Heart right ventricle (tissue), 16 donors: ENCODE measurements around the gene TEX55. TPM values are rescaled to one million over a fixed set of nuclear protein-coding genes. Genes with fewer than 3 reads are reported as not detected.

ENCODE experiments used
- ATAC-seq, 8 donors: fragments of 200-7000 bp; cut with Tn5 transposase; one replicate each; pipeline ENCODE4 v1.9.1; 2020; ENCODE audit warnings: mild to moderate bottlenecking in 8 of 8, moderate library complexity in 8 of 8, moderate number of reproducible peaks in 1 of 8
- DNase-seq, 2 donors: peaks; one replicate each; pipeline ENCODE4 v3.0.0-alpha.2; 2020
- H3K27ac ChIP-seq, 10 donors: fragments of 200-600 bp; sonication (generic) in 2 of 10; one replicate each; pipeline versions ENCODE4 v1.5.0 to v1.8.0; 2020 to 2022; ENCODE audit warnings: mild to moderate bottlenecking in 3 of 10
- H3K27me3 ChIP-seq, 7 donors: fragments of 200-600 bp; one replicate each; pipeline ENCODE4 v1.8.0; 2021 to 2022; ENCODE audit warnings: mild to moderate bottlenecking in 2 of 7
- H3K36me3 ChIP-seq, 9 donors: fragments of 200-600 bp; sonication (generic) in 1 of 9; one replicate each; pipeline versions ENCODE4 v1.5.0 to v1.8.0; 2020 to 2022; ENCODE audit warnings: mild to moderate bottlenecking in 2 of 9
- H3K4me1 ChIP-seq, 9 donors: fragments of 200-600 bp; sonication (generic) in 1 of 9; one replicate each; pipeline versions ENCODE4 v1.5.0 to v1.8.0; 2020 to 2022; ENCODE audit warnings: mild to moderate bottlenecking in 4 of 9
- H3K4me3 ChIP-seq, 10 donors: fragments of 200-600 bp; sonication (generic) in 2 of 10; one replicate each; pipeline versions ENCODE4 v1.5.0 to v1.8.0; 2020 to 2022; ENCODE audit warnings: mild to moderate bottlenecking in 7 of 10, moderate library complexity in 2 of 10
- H3K9me3 ChIP-seq, 11 donors: fragments of 200-600 bp in 10 of 11; sonication (generic) in 2 of 11; one replicate each; pipeline versions ENCODE4 v1.5.0 to v1.8.0; 2013 to 2022; ENCODE audit warnings: mild to moderate bottlenecking in 2 of 11, control low read depth in 1 of 11, moderate library complexity in 1 of 11
- CTCF ChIP-seq, 9 donors: fragments of 200-600 bp; sonication (generic) in 2 of 9; IDR thresholded peaks; one replicate each; pipeline versions ENCODE4 v1.5.0 to v1.8.0; 2021 to 2022; ENCODE audit warnings: antibody characterized with exemption in 9 of 9, mild to moderate bottlenecking in 5 of 9, moderate library complexity in 1 of 9
- WGBS, 2 donors: extraction: QIAGEN DNeasy Blood & Tissue Kit; methylation state at CpG; one replicate each; pipeline ENCODE4 v1.1.7; 2013; ENCODE audit warnings: inconsistent platforms in 1 of 2; 5-methylcytosine and 5-hydroxymethylcytosine counted together
- intact Hi-C, 10 donors: fragments of 100-400 bp; cut with DNase I; formaldehyde crosslinking; loops; one replicate each; pipeline versions ENCODE4 v1.11.1 to v1.14.2; 2022
- polyA plus RNA-seq, 2 donors: library from polyadenylated mRNA; stranded (reverse); fragments of 200-250 nt; gene quantifications; one replicate each; pipeline ENCODE4 v1.2.3, GENCODE V29; 2013
- total RNA-seq, 10 donors: library from RNA; stranded (reverse); fragmentation: NEBNext Ultra II Directional in 3 of 10; extraction: Animal tissue kit (Norgen Biotek cat#: 25700) in 3 of 10; gene quantifications; one replicate each; pipeline versions ENCODE4 v1.2.1 to v1.2.4, GENCODE V29; 2021 to 2023
- donor health status: Arrhythmogenic right ventricular cardiomyopathy.
- donor health status: ischemic (EF 13 %, LVEDD 7.1; RV severe dilation, severe dysfunction).
- donor health status: healthy with polysubstance abuse.
- donor health status: DM: no; HTN: yes; CAD: no.
- donor health status: DM: no; HTN: no; CAD: no.
- donor health status: ischemic (EF 25% LVEDD 6.9; RV normal size, moderate dysfunction).
- donor health status: ischemic (EF 25% LVEDD 5.7; RV mildly dilated, moderate dysfunction).
- donor health status: healthy.
- donor health status: DM: yes; HTN: yes; CAD: no.
- donor health status: Ischemic cardiomyopathy.
- donor health status: ischemic (EF 35%, LVEDD 5.7; RV mildly dilated, moderate dysfunction).
- donor health status: nonischemic (EF 11% LVEDD 7.7; RV severe dilation, severe dysfunction).
- donor health status: DM: yes; HTN: yes; CAD: no.
- donor health status: PGD.
- donor health status: ischemic (EF 29% LVEDD 5.4; RV normal size, mild dysfunction).
- donor health status: nonischemic (EF 23%, LVEDD 6.1; RV moderate dilation, normal function).

Gene TEX55
- total and polyA plus RNA-seq, 12 donors: not detected

DNA sequence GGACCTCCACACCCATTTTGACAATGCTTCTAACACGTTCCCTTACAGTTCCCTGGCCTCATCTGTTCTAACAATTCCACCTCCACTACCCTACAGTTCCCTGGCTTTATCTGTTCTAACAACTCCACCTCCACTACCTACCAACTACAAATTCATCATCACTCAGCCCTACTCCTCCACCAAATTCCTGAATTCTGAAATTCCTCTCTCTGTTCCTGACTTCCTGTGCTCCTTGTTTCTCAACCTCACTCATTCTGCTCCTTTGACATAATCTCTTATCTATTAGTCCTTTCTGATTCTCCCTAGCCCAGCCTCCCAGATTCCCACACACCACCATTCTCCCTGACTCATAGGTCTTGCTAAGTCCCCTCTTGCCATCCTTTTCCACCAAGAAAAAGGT lies 49.9 kb downstream of the TEX55 start:
- intact Hi-C loops: no loop called here
- ATAC-seq (no peak), DNase-seq (no peak)
- Histone ChIP-seq H3K4me1 (no peaks in the 10 kb centered on the region), H3K36me3 (no peaks in the 10 kb centered on the region), H3K4me3 (no peak overlapping the region), H3K27ac (no peak overlapping the region), H3K9me3 (no peaks in the 10 kb centered on the region), H3K27me3 (no peaks in the 10 kb centered on the region)
- 70 to 85% methylated on average over 1 of the region's 1 CpG for WGBS, 2 donors
- no peak for TF ChIP-seq CTCF (IDR thresholded peaks at IDR 0.05)

Other genes with a start within 250 kb of the TEX55 start
- 1 to 10 TPM in 6 of 10 donors, under 1 TPM in 4; 0.45 to 6.1 (median 1.6) TPM for gene IGSF11, start 111.3 kb upstream of the TEX55 start, total RNA-seq
- gene IGSF11, start 111.3 kb upstream of the TEX55 start, polyA plus RNA-seq: under 1 TPM; 0.29 to 0.88 TPM
- 1 to 10 TPM in 1 of 10 donors, not detected in 9; 1.1 TPM for gene UPK1B, start 27.4 kb downstream of the TEX55 start, total RNA-seq
- gene UPK1B, start 27.4 kb downstream of the TEX55 start, polyA plus RNA-seq: not detected
- 10 to 100 TPM in 8 of 10 donors, 1 to 10 TPM in 2; 9.0 to 14.6 (median 11.6) TPM for gene B4GALT4, start 94.7 kb downstream of the TEX55 start, total RNA-seq
- gene B4GALT4, start 94.7 kb downstream of the TEX55 start, polyA plus RNA-seq: 10 to 100 TPM in 1 of 2 donors, 1 to 10 TPM in 1; 9.5 to 23.2 TPM
- gene ARHGAP31, start 148.2 kb downstream of the TEX55 start, total RNA-seq: 10 to 100 TPM; 30.4 to 71.1 (median 37.2) TPM
- gene ARHGAP31, start 148.2 kb downstream of the TEX55 start, polyA plus RNA-seq: 10 to 100 TPM; 10.6 to 11.9 TPM